HG02970 (cell line): Measurements from ENCODE around the gene NPAS2.

Experiments used
- ATAC-seq: cut with Tn5 transposase; IDR thresholded peaks from one replicate; pipeline ENCODE4 v1.9.1; 2021; ENCODE audit warnings: mild to moderate bottlenecking, moderate library complexity, moderate number of reproducible peaks; ENCODE audit not compliant: unreplicated experiment, low FRiP score

NPAS2 gene

GRCh38 chr2:100819370-100820272, at the start of gene NPAS2:
TSS of gene NPAS2 (plus strand) at chr2:100820139. CDS start at chr2:100904755, 84,616 bp downstream.
- no peak for ATAC-seq

GRCh38 chr2:100771125-100771524, 48.8 kb upstream of the NPAS2 start:
- no peak for ATAC-seq

- ATAC-seq = no peak
Observed at GRCh38 chr2:100773538-100773937, 46.4 kb upstream of the NPAS2 start.

- ATAC-seq = no peak
Observed at GRCh38 chr2:100776445-100776844, 43.5 kb upstream of the NPAS2 start.

GRCh38 chr2:100778637-100779450, 41.1 kb upstream of the NPAS2 start:
- no peak for ATAC-seq

- ATAC-seq = no peak
Observed at GRCh38 chr2:100779908-100780202, 40.1 kb upstream of the NPAS2 start.

- no peak for ATAC-seq
Observed at GRCh38 chr2:100780203-100781008, 39.5 kb upstream of the NPAS2 start.

- no peak for ATAC-seq
Observed at GRCh38 chr2:100781009-100781325, 39.0 kb upstream of the NPAS2 start.

- no peak for ATAC-seq
Observed at GRCh38 chr2:100781523-100782379, 38.2 kb upstream of the NPAS2 start.

GRCh38 chr2:100782380-100782878, 37.5 kb upstream of the NPAS2 start:
- no peak for ATAC-seq

- no peak for ATAC-seq
Observed at GRCh38 chr2:100783987-100784386, 36.0 kb upstream of the NPAS2 start.

GRCh38 chr2:100784681-100785080, 35.3 kb upstream of the NPAS2 start:
- ATAC-seq = no peak

- no peak for ATAC-seq
Observed at GRCh38 chr2:100785626-100786296, 34.2 kb upstream of the NPAS2 start.

- ATAC-seq = no peak
Observed at GRCh38 chr2:100786297-100786658, 33.7 kb upstream of the NPAS2 start.

GRCh38 chr2:100786985-100787384, 33.0 kb upstream of the NPAS2 start:
- ATAC-seq = no peak

GRCh38 chr2:100789361-100789760, 30.6 kb upstream of the NPAS2 start:
- no peak for ATAC-seq

GRCh38 chr2:100791294-100791935, 28.5 kb upstream of the NPAS2 start:
- ATAC-seq = no peak

- ATAC-seq = no peak
Observed at GRCh38 chr2:100791936-100792308, 28.0 kb upstream of the NPAS2 start.

GRCh38 chr2:100793220-100793619, 26.7 kb upstream of the NPAS2 start:
- ATAC-seq = no peak
